Left forelimb (tissue), 1 donor: ENCODE data around the gene SLC25A11.

Experiments
- DNase-seq: peaks from one replicate; pipeline ENCODE4 v3.0.0-alpha.2; 2018; ENCODE audit warnings: low spot score

Gene SLC25A11, protein sequence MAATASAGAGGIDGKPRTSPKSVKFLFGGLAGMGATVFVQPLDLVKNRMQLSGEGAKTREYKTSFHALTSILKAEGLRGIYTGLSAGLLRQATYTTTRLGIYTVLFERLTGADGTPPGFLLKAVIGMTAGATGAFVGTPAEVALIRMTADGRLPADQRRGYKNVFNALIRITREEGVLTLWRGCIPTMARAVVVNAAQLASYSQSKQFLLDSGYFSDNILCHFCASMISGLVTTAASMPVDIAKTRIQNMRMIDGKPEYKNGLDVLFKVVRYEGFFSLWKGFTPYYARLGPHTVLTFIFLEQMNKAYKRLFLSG

DNA sequence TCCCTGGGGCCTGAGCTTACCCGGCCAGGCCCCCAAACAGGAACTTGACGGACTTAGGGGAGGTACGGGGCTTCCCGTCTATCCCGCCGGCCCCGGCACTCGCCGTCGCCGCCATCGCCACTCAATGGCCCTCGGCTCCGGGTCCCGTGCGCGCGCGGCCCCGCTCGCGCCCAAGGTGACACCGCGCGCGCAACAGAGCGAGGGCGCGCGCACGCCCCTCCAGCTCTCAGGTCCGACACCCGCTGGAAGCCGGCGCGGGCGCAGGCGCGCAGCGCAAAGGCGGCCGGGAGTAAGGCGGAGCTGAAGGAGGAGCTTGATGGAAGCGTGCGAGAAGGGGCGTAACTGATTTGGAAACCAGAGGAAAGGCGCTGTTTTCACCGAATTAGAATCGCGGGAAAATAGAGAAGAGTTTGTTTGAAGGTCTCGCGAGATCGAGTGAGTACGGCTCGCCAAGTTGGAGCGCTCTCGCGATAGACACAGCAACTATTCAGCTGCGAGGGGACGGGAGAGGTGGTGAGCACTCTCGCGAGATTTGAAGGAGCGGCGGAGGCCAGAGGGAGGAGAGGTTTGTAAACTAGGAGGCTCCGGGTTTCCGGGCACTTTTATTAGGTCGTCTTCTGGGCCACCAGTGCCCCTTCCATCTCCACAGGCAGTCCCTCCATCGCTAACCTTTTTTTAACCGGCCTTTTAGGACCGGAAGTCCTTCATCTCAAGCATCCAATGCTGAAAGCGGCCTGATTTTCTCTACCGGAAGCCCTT, at the start of gene SLC25A11, which contains the start of gene RNF167:
TSS of gene SLC25A11 (minus strand) at position 251 of the 759 bp plus-strand sequence. CDS start at position 115, 136 bp downstream.
TSS of gene RNF167 (plus strand) at position 473 of the 759 bp plus-strand sequence. CDS start 642 bp downstream, outside the sequence.
- peak; percentile 97 for DNase-seq

DNA sequence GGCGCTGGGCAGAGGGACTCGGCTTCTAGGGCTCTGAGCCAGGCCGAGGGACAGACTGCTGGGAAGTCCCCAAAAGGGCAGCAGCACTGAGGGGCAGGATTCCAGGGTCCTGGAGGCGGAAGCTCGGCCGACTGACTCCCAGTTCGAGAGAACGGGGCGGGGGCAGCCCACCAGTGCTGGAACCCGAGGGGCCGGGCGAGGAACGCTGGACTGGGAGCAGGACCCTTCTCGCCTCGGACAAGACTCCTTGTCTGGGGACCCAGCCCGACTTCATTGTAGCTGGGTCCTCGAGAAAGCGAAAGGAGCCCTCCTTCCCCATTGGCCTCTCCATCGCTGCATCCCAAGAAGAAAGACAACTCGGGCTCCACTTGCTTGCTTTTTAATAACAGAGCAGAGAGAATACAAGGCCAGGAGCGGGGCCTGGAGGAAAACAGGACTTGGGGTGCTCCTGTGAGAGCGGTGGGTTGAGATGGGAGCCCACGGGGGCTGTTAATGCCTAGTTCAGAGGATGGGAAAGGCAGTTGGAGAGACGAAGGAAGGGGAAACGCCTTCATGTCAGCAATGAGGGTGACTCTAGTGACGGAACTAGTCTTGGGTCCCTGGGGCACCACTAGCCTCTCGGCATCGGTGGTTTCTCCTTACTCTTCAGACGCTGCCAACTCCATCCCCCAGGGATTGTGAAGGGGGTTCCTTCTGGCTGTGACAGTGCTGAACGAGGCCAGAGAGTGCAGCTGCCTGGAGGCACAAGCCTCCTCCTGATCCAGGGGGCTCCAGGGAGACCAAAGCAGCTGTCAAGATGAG, 48.1 kb upstream of the SLC25A11 start:
- DNase-seq: no peak

- DNase-seq: peak; percentile 91
These were observed 47.3 kb upstream of the SLC25A11 start, which contains the start of gene CAMTA2 for GRCh38 chr17:4986951-4987766. TSS of gene CAMTA2 (minus strand) at chr17:4987675. CDS start at chr17:4986222, 1,453 bp downstream.

DNA sequence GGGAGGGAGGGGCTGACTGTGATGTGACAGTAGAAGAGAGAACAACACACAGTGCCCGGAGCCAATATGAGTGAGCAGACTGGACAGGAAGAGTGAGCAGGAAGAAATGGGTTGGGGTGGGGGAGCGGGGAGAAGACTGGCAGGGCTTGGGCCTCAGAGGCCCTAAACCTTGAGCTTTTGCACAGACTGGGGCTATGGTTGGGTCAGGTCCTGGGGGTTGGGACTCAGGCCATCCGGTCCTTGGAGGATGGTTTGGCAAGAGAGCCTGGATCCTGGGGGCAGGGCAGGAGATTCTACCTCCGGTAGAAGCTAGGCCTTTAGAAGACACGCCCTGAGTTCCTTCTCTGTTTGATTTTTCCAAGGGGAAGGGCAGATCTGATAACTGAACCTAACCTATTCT, 46.6 kb upstream of the SLC25A11 start:
- no peak for DNase-seq

DNA sequence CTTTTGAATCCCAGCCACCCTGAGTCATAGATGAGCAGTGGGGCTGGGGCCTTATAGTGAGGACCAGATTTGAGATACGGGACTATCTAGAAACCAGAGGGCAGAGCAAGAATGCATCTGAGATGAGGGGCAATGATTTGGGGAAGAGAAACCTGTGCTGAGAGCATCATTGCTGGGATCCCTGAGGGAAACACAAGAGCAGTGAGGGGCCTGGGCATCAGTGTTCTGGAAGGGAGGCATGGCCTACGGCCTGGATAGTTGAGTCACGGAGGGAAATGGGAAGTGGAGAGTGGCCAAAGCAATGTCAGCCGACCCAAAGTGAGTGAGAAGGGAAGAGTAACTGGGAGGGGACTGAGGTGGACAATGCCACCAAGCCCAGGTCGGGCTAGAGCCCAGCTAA, 42.5 kb upstream of the SLC25A11 start:
- no peak for DNase-seq

GRCh38 chr17:4980644-4981216, 40.9 kb upstream of the SLC25A11 start:
- no peak for DNase-seq

DNA sequence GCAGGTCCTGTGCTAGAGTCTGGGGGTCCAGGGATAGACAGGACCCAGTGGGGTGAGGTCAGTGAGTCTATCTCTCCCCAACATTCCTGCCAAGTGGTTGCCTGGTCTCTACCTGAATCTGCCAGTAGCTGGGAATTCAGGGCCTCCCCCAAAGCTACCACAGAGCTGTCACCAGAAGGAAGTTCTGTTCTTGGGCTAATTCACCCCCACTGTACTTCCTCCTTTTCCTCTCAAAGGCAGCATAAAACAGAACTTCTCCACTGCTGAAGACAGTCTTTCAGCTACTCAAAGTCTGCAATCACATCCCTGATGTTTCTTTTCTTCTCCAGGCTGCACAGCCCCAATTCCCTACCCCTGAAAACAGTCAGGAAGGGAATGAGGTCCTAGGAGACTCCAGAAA, 38.9 kb upstream of the SLC25A11 start:
- DNase-seq: no peak

DNA sequence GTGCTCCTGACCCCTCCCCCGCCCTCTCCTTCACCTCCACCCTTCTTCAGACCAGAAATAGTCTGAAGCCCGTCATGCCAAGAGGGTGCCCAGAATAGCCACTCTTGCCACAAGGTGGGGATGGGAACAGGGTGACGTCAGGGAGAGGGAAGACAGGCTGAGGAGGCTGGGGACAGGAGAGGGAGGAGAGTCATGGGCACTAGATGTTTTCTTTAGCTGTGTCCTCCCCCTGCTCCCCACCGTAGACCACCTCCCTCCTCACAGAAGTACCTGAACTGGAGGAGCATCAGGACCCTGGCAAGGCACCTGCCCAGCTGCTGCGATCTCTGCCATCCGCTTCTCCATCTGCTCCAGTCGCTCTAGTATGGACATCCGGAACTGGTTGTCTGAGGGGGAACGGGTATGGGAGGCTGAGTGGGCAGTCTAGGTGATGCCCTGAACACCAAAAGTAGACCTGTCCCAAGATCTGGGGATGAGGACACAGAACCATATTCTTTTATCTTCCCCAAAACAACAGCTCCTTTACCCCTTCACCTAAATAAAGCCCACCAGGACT, 34.3 kb upstream of the SLC25A11 start:
- no peak for DNase-seq

GRCh38 chr17:4973256-4974114, 33.6 kb upstream of the SLC25A11 start:
- no peak for DNase-seq

DNA sequence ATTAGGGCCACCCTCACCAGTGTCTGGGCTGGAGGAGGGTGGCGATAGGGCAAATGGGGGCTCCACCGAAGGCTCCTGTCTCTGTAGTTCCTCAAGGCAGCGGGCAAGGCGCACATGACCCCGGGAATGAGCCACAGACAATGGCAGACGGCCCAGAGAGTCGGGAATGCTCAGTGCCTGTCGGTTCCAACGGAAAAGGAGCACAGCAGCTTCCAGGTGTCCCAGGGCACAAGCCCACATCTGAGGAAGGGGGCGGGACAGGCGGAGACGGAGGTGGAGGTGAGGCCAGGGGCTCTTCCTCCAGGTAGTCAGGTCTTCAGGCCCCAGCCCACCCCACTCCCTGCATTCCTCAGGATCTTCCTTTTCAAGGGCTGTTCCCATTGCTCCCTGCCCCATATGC, 32.9 kb upstream of the SLC25A11 start:
- no peak for DNase-seq

DNA sequence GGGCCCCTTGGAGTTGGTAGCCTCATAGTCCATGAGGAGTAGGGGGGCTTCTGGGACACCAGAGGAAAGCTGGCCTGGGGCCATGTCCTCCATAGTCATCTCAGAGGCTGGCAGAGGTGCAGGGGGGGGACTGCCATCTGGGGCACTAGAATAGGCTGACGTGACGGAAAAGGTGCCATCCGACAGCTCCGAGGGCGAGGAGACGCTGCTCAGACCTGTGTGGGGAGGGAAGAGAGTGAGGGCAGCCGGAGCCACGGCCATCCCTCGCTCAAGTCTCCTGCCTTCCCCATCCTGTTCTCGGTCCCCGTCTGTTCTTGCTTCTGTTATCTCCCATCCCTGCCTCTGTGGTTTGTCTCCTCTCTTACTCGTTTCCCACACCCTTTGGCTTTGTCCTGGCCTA, 32.5 kb upstream of the SLC25A11 start:
- no peak for DNase-seq

DNA sequence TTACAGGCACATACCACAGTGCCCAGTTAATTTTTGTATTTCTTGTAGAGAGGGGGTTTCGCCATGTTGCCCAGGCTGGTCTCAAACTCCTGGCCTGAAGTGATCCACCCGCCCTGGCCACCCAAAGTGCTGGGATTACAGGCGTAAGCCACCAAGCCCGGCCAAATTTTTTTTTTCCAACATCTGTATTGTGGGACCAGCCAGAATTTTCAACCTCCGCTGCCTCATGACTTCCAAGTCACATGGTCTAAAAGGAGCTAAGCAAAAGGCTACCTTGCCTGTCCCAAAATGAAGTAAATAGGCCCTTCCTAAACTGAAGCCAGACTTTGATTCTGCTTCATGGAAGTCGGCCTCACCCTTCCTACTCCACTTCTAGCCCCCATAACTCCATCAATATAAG, 32.0 kb upstream of the SLC25A11 start:
- no peak for DNase-seq

DNA sequence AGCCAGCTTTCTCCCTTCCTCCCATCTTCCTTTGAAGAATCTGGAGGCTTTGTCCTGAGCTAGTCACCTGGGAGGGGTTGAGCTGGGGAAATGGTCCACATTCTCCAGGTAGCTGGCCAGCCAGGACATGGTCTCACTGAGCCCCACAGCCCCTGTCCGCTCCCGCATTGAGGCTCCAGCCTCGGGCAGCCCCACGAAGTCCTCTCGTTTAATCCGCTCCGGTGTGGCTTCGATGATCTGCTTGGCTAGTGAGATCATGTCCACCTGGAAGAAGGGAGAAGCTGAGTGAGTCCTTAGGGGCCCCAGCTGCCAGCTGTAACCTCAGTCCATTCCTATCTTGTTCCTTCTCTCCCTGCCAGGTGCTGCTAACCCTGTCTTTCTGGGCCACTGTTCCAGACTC, 30.4 kb upstream of the SLC25A11 start:
- DNase-seq: no peak

- DNase-seq: no peak
These were observed 29.8 kb upstream of the SLC25A11 start for GRCh38 chr17:4969551-4970173.

DNA sequence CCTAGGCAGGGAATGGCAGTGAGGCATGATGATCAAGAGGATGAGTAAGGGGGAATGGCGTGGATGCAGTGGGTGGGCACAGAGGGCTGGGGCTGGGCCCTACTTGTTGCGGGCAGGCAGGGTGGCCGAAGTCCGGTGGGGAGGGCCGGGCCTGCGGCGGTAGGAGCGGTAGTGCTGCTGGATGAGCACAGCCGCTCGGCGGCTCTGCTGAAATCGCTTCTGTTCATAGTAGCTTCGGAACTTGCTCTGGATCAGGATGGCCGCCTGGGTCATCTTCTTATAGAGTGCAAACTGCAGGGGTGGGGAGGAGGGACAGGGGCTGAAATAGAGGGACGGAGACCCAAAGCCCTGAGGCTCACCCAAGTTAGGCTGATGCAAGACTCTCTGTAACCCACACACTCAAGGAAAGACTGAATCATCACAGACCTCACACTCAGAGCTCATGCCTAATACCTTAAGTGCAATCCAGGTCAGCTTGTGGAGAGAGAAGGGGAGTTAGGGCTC, 29.3 kb upstream of the SLC25A11 start:
- DNase-seq: no peak

DNA sequence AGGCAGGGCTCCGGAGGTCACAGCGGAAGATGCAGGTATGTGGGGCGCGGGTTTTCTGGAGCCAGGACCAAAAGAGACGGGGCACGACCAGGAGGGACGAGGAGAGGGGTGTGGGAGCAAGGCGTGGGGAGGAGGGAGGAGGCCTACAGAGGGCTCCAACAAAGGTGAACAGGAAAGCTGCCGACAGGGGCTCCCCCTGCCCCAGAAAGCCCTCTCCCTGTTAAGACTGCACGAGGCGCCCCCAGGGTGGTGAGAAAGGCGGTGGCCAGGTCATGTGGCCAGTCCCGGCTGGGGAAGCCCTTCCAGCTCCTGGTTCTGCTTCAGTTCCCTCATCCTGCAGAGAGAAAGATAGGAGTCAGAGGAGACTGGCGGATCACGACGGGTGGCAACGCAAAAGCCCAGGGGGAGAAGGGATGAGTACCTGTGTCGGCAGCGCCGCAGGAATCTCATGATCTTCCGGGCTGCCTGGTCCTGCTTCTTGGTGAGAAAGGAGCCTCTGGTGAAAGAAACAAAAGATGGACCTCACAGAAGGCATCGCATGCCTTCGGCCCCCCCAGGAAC, 28.7 kb upstream of the SLC25A11 start:
- DNase-seq: no peak

DNA sequence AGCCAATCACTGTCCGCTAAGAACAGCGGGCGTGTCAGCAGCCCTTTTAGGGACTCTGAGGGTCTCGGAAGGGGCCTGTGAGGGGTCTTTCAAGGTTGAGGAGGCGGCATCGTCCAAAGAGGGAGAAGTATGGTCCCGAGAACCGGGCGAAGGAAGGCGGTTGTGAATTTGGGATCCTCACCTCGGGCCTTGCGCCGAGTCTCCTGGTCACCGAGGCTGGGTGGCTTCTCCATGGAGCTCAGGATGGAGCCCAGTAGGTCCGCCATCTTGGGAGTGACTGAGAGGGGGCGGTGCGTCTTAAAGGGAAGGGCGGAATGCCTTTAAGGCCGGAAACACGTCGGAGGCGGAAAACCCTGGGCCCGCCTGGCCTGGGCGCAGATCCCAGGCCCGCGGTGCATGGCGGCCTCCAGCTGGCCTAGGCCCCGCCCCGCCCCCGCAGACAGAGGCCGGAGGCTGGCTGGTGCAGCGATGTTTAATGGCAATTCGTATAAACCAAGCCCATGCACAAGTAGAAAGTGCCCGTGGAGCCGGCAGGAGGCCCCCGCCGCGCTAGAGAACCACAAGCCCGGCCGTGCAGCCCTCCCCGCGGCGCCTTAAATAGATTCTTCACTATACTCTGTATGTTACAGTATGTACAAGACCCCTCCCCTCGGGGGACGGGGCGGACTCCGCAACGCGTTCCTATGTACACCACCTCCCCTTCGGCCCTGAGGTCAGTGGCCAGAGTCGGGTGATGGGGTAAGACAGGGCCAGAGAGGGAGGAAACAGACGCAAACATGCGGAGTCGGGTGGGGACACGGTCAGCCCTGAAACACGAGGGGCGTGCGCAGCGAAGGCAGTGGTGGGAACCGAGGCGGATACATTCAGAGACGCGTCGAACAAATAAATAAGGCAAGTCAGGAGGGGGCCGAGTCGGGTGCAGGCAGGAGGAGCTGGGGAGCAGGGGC, 28.0 kb upstream of the SLC25A11 start, which contains the start of gene SPAG7:
TSS of gene SPAG7 (minus strand) at position 279 of the 947 bp plus-strand sequence. CDS start at position 266, 13 bp downstream.
- peak; percentile 99 for DNase-seq
